ENCODE results near the gene FOXP2. TPM values are rescaled to one million over a fixed set of nuclear protein-coding genes. Genes with fewer than 3 reads are reported as not detected.
"Not testable (repeated sequence)": the region's sequence is repeated elsewhere in the genome, so short reads cannot be mapped to it uniquely, and the experiment has no call there.

Gene FOXP2
- total and polyA plus RNA-seq, 9 of the 15 experiments (the other 6 are each of a cell fraction or from before 2014, with no cell fraction given): not detected

DNA sequence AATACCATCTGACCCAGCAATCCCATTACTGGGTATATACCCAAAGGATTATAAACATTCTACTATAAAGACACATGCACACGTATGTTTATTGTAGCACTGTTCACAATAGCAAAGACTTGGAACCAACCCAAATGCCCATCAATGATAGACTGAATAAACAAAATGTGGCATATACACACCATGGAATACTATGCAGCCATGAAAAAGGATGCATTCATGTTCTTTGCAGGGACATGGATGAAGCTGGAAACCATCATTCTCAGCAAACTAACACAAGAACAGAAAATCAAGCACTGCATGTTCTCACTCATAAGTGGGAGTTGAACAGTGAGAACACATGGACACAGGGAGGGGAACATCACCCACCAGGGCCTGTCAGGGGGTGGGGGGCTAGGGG, 96.2 kb downstream of the FOXP2 start:
- H3K4me3 ChIP-seq; H3K9ac ChIP-seq (ENCODE audit: insufficient read depth in 1 of 2, low read depth in 2 of 2, low read length in 2 of 2); POLR2A ChIA-PET; H3K27ac ChIP-seq (ENCODE audit: extremely low read depth, low read depth, low read length); FAIRE-seq; H3K9me1 ChIP-seq (ENCODE audit: control insufficient read depth, insufficient read depth, low read length); H3K4me1 ChIP-seq (replicated peaks in 1 of 2; ENCODE audit: control insufficient read depth in 2 of 2, insufficient read depth in 2 of 2, low read length in 2 of 2); in situ Hi-C loops (cut with MboI); ATAC-seq; H2AFZ ChIP-seq (ENCODE audit: low read depth, low read length); BruUV-seq (replicated peaks); H4K20me1 ChIP-seq (replicated peaks; ENCODE audit: control insufficient read depth, insufficient read depth, low read length); H3K27me3 ChIP-seq (ENCODE audit: control insufficient read depth in 2 of 2, insufficient read depth in 2 of 2, low read length in 2 of 2); intact Hi-C loops (cut with micrococcal nuclease); H3K36me3 ChIP-seq (ENCODE audit: control insufficient read depth, insufficient read depth, low read length); DNase-seq (ENCODE audit: extremely low read depth in 1 of 4, low spot score in 3 of 4); H3K79me2 ChIP-seq (ENCODE audit: control insufficient read depth, insufficient read depth, low read length); H3K4me2 ChIP-seq (ENCODE audit: insufficient read depth, low read length); H3K9me3 ChIP-seq (replicated peaks; ENCODE audit: control insufficient read depth, insufficient read depth, low read depth, low read length); CTCF ChIA-PET (ENCODE audit: low intra/inter-chr PET ratio): not testable (repeated sequence)
- TF ChIP-seq ZNF146 (CRISPR knock-in tag; IDR thresholded peaks at IDR 0.05; ENCODE audit: unreplicated experiment): peak; percentile 95
- WGBS (ENCODE audit: insufficient coverage, low coverage, missing lambda C conversion rate): 0% methylated on average over 1 of the region's 1 CpG

- 6% methylated on average over 1 of the region's 1 CpG for WGBS (ENCODE audit: insufficient coverage, low coverage, missing lambda C conversion rate)
- Histone ChIP-seq H3K79me2 (ENCODE audit: control insufficient read depth, insufficient read depth, low read length) (no peaks in the 10 kb centered on the region), H3K4me3 (no peak overlapping the region), H3K9ac (ENCODE audit: insufficient read depth in 1 of 2, low read depth in 2 of 2, low read length in 2 of 2) (no peak overlapping the region), H3K9me3 (replicated peaks; ENCODE audit: control insufficient read depth, insufficient read depth, low read depth, low read length) (no peaks in the 10 kb centered on the region; the same call in none of the 2 replicates), H3K9me1 (ENCODE audit: control insufficient read depth, insufficient read depth, low read length) (no peaks in the 10 kb centered on the region), H3K27ac (ENCODE audit: extremely low read depth, low read depth, low read length) (no peak overlapping the region), H4K20me1 (replicated peaks; ENCODE audit: control insufficient read depth, insufficient read depth, low read length) (no peaks in the 10 kb centered on the region), H2AFZ (ENCODE audit: low read depth, low read length) (no peak overlapping the region), H3K4me2 (ENCODE audit: insufficient read depth, low read length) (no peak overlapping the region), H3K36me3 (ENCODE audit: control insufficient read depth, insufficient read depth, low read length) (no peaks in the 10 kb centered on the region), H3K27me3 (ENCODE audit: control insufficient read depth in 2 of 2, insufficient read depth in 2 of 2, low read length in 2 of 2) (no peaks in the 10 kb centered on the region), H3K4me1 (replicated peaks in 1 of 2; ENCODE audit: control insufficient read depth in 2 of 2, insufficient read depth in 2 of 2, low read length in 2 of 2) (no peaks in the 10 kb centered on the region)
- POLR2A ChIA-PET: no interaction called here
- no TSS peak for BruUV-seq (replicated peaks)
- TF ChIP-seq RHOXF2B (CRISPR knock-in tag; conservative IDR thresholded peaks at IDR 0.05) (no peak), PRMT5 (CRISPR knock-in tag; IDR thresholded peaks at IDR 0.05) (no peak), CBX3 (IDR thresholded peaks at IDR 0.05; ENCODE audit: borderline replicate concordance in 1 of 2, low read length in 2 of 2) (no peak), MCM2 (IDR thresholded peaks at IDR 0.05; ENCODE audit: low read depth) (no peak), BACH1 (tag; IDR thresholded peaks at IDR 0.05) (no peak)
- TF ChIP-seq, protein P1, sequence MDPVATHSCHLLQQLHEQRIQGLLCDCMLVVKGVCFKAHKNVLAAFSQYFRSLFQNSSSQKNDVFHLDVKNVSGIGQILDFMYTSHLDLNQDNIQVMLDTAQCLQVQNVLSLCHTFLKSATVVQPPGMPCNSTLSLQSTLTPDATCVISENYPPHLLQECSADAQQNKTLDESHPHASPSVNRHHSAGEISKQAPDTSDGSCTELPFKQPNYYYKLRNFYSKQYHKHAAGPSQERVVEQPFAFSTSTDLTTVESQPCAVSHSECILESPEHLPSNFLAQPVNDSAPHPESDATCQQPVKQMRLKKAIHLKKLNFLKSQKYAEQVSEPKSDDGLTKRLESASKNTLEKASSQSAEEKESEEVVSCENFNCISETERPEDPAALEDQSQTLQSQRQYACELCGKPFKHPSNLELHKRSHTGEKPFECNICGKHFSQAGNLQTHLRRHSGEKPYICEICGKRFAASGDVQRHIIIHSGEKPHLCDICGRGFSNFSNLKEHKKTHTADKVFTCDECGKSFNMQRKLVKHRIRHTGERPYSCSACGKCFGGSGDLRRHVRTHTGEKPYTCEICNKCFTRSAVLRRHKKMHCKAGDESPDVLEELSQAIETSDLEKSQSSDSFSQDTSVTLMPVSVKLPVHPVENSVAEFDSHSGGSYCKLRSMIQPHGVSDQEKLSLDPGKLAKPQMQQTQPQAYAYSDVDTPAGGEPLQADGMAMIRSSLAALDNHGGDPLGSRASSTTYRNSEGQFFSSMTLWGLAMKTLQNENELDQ (CRISPR knock-in tag; IDR thresholded peaks at IDR 0.05; ENCODE audit: borderline replicate concordance): no peak
- CTCF ChIA-PET (ENCODE audit: low intra/inter-chr PET ratio): no interaction called here
- in situ Hi-C loops (cut with MboI) (no loop called here), intact Hi-C loops (cut with micrococcal nuclease) (no loop called here)
- DNase-seq (ENCODE audit: extremely low read depth in 1 of 4, low spot score in 3 of 4): no peak
- no peak for FAIRE-seq
- ATAC-seq: no peak
Measured at GRCh38 chr7:114519240-114519639, 104.6 kb downstream of the FOXP2 start.
